Stimulated activated CD8-positive, alpha-beta memory T cell treated with anti-CD3 and anti-CD28 coated beads, Interleukin-15, amount 100 ng/mL, for 48 hours (primary cell): Measurements from ENCODE around the gene EFTUD2.

Source experiments
- DNase-seq, 2 donors: peaks; one replicate each; pipeline ENCODE4 v3.0.0-alpha.2; 2020; ENCODE audit warnings: low read depth in 2 of 2

Gene EFTUD2

DNA sequence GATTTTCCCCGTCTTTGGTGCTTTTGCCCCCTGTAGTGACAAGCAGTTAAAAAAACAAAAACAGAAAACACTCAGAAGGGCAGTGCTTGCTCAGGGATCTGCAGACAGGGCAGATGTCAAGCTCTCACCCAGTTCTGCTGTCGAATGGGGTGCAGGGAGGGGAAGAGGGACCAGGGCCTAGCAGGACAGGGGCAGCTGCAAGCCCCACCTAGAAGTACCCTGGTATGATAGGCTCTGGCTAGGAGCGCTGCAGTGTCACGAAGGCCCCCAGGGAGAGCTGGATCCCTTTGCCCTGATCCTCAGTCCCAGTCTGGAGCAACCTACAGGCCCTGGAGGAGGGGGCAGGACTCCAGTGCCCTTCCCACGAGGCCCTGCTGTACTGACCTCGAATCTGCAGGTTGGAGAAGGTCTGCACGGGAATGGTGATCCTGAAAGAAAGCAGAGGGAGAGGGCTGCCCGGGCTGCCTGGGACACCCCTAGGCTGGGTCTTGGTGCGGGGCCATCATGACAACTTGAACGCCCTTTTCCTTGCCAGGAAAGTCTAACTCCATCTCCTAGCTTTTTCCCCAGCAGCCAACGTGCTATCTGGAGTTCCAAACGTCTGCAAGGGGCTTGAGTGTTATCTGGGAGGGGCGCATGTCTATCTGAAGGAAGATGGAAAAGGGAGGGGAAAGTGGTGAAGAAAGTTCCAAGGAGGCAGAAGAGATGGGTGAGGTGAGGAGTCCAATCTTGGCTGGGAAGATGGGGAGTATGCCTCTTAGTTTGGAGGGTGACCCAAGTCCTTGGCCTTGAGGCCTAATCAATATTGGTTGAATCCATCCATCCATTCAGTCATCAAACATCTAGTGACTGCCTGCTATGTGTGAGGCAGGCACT is 11.2 kb upstream of the EFTUD2 start:
- no peak for DNase-seq

GRCh38 chr17:44909681-44910144 is 10.5 kb upstream of the EFTUD2 start:
- no peak for DNase-seq

DNA sequence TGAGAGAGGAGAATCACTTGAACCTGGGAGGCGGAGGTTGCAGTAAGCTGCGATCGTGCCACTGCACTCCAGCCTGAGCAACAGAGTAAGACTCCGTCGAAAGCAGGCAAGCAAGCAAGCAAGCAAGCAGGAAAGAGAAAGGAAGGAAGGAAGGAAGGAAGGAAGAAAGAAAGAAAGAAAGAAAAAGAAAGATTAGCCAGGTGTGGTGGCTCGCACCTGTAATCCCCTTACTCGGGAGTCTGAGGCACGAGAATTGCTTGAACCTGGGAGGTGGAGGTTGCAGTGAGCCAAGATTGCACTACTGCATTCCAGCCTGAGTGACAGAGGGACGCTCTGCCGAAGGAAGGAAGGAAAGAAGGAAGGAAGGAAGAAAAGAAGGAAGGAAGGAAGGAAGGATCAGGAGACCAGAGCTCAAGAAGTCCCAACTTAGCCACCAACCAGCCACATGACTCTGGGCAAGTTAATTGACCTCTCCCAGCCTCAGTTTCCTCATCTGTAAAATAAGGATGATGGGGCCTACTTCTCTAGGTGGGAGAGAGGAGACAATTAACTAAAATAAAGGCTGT is 9.6 kb upstream of the EFTUD2 start:
- DNase-seq, result no peak

- DNase-seq, result no peak
Measured at GRCh38 chr17:44907729-44908470, 8.7 kb upstream of the EFTUD2 start.

GRCh38 chr17:44906763-44907728 is 7.8 kb upstream of the EFTUD2 start:
- no peak for DNase-seq

DNA sequence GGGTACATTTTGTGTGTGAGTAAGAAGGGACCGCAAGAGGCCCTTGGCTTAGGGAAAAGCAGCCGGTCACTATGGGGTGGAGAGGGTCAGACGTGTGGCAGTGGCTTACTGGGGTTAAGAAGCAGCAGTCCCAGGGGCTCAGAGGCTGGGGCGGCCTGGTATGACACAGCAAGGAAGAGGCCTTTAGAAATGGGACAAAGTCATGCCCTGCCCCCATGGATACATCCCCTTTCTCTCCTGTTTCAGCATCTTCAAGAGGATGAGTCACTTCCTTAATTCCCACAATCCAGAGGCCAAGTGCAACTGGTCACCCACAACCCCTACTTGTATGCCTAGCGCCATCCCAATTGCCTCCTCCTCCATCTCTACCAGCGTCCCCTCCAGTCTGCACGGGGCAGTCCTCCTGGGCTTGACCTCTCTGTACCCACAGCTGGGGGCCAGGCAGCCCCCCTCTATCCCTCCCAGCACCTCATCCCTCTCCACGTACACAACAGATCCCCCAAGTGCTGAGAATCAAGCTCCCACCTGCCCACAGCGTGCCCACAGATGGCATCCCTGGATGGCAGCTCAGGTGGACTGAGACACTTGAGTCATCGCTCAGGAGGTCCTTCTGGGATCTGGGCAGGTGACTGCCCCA is 6.9 kb upstream of the EFTUD2 start:
- no peak for DNase-seq

DNA sequence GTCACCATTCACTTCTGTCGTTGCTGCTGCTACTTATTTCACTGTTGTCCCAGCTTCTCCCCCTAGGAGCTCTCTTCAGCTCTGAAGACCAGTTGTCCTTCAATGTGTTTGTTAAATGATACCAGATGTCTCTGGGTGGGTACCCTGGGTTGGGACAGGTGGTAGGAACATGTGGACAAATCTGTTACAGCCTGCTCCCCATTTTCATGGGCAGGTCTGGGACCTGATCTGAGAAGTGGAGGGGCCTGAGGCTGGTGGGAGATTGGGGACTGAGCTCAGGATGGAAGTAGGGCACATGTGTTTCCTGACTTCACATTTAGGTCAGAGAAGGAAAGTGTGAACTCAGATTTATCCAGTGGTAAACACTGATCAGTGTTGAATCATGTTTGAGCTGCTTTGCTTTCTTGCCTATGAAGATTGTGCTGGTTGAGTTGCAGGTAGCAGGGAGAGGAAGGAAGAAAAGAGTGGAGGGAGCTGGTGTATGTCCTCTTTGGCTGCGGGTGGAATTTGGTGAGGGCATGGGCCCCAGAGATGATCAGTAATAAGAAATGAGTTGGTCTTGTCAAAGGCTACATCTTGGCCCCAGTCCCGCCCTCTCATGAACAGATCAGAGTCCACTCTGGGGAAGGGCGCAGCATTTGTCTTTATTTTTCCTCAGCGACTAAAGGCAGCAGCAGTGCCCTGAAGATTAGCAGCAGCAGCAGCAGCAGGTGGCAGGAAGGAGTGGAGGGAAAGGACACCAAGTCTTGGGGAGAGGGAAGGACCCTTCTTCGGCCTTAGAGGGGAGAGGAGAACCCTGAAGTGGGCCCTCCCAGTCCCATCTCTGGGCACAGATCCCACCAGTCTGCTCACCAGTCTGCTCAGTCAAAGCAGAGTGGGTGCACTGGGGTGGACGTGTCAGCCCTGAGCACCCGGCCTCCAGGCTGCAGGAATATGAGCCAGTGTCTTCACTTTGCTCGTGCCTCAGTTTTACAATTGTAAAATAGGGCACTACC is 6.1 kb upstream of the EFTUD2 start:
- DNase-seq, result no peak

DNA sequence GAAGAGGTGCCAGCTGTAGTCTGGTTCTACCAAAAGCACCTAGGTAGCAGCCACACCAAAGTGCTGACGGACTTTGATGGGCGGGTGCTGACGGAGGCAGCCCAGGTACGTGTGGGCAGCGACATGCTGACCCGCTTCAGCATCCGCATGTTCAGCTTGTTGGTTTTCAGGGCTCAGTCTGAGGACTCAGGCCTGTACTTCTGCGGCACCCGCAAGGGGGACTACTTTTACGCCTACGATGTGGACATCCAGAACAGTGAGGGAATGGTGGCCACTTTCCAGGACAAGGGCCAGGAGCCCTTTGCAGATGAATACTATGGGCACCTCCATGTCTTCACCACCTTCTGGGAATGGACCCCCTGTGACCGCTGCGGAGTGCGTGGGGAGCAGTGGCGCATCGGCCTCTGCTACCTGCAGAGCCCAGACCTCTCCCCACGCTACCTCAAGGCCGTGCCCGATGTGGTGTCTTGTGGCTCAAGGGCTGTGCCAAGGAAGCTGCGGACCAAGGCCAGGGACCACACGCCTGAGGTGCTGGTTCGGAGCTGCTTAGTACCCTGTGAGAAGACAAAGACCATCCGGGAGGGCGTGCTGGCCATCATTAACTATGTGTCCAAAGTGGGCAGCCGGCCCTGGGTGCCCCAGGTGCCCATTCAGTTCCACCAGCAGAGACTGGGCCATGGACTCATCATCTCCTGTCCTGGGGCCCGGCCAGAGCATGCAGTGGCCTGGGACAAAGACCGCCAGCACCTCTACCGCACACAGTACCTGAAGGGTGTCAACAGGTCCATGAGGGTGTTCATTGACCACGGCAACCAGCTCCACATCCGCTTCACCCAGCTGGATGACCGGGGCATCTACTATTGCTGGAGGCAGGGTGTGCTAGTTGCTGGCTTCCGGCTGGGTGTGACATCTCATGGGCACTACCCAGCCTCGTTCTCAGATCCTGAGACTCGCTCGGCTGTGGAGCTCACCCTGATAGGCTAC is 5.0 kb upstream of the EFTUD2 start:
- no peak for DNase-seq

- DNase-seq, result no peak
Measured at GRCh38 chr17:44903012-44903685, 3.9 kb upstream of the EFTUD2 start.

DNA sequence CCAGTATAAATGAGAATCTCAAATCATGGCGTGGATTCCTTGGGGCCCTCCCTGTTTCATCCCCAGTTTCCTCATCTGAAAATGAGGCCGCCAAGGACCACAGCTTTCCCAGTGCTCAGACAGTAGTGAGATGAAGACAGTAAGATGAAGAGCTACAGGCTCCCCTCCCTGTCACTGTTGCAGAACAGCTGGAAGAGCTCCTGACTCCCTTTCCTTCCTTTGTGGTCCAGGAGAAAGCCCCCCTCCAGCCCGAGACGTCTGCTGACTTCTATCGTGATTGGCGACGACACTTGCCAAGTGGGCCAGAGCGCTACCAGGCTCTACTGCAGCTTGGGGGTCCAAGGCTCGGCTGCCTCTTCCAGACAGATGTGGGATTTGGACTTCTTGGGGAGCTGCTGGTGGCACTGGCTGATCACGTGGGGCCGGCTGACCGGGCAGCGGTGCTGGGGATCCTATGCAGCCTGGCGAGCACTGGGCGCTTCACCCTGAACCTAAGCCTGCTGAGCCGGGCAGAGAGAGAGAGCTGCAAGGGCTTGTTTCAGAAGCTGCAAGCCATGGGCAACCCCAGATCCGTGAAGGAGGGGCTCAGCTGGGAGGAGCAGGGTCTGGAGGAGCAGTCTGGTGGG is 3.0 kb upstream of the EFTUD2 start:
- DNase-seq, result no peak

GRCh38 chr17:44901411-44901921 is 2.2 kb upstream of the EFTUD2 start:
- DNase-seq, result no peak

DNA sequence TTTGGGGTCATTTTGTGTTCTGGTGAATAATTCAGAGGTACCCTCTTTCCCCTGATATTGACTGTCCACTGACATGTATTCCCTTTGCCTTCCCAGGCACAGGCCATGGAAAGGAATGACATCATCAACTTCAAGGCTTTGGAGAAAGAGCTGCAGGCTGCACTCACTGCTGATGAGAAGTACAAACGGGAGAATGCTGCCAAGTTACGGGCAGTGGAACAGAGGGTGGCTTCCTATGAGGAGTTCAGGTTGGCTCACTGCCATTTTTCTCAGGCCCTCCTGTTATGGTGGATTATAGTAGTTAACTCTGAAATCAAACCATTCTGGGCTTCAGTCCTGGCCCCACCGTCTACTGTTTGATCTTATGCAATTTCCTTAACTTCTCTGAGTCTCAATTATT is 1.6 kb upstream of the EFTUD2 start:
- DNase-seq, result no peak

GRCh38 chr17:44898768-44899073 is 524 bp downstream of the EFTUD2 start:
- no peak for DNase-seq

GRCh38 chr17:44894642-44895041 is 4.6 kb downstream of the EFTUD2 start:
- DNase-seq, result no peak

GRCh38 chr17:44892250-44892649 is 7.0 kb downstream of the EFTUD2 start:
- no peak for DNase-seq

DNA sequence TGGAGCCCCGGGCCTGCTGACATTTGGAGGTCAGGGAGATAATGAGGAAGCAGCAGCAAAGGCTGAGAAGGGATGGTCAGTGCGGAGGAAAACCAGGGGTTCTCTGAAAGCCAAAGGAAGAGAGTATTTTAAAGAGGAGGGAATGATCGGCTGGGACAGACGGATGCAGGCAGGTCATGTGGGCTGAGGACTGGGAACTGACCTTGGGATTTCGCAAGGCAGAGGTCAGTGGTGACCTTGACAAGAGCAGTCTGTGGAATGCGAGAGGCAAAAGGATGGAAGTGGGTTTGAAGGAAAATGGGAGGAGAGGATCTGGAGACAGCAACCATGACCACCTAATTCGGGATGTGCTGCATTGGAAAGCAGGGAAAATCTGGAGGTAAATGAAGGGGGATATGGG is 10.2 kb downstream of the EFTUD2 start:
- DNase-seq, result no peak
